Heart left ventricle (tissue), 16 donors: ENCODE data around the gene GIMAP5. TPM values are rescaled to one million over a fixed set of nuclear protein-coding genes. Genes with fewer than 3 reads are reported as not detected.

ENCODE experiments used
- ATAC-seq, 4 donors: fragments of 200-7000 bp; cut with Tn5 transposase; one replicate each; pipeline ENCODE4 v1.9.1; 2020 to 2022; ENCODE audit warnings: moderate library complexity in 4 of 4, mild to moderate bottlenecking in 3 of 4, moderate number of reproducible peaks in 1 of 4
- DNase-seq, 5 donors: peaks; one replicate each; pipeline ENCODE4 v3.0.0-alpha.2; 2020
- H3K27ac ChIP-seq, 12 donors: fragments of 200-600 bp; sonication (generic) in 4 of 12; one replicate each; pipeline versions ENCODE4 v1.5.0 to v1.8.0; 2016 to 2022; ENCODE audit warnings: mild to moderate bottlenecking in 2 of 12
- H3K27me3 ChIP-seq, 9 donors: fragments of 200-600 bp; sonication (generic) in 2 of 9; one replicate each; pipeline versions ENCODE4 v1.5.1 to v1.8.0; 2016 to 2022; ENCODE audit warnings: mild to moderate bottlenecking in 3 of 9
- H3K36me3 ChIP-seq, 9 donors: fragments of 200-600 bp; sonication (generic) in 2 of 9; one replicate each; pipeline versions ENCODE4 v1.5.0 to v1.8.0; 2018 to 2022; ENCODE audit warnings: mild to moderate bottlenecking in 2 of 9
- H3K4me1 ChIP-seq, 12 donors: fragments of 200-600 bp; sonication (generic) in 4 of 12; one replicate each; pipeline versions ENCODE4 v1.5.0 to v1.8.0; 2016 to 2022; ENCODE audit warnings: mild to moderate bottlenecking in 3 of 12
- H3K4me3 ChIP-seq, 12 donors: fragments of 200-600 bp; sonication (generic) in 4 of 12; one replicate each; pipeline versions ENCODE4 v1.5.0 to v1.8.0; 2017 to 2022; ENCODE audit warnings: mild to moderate bottlenecking in 9 of 12, moderate library complexity in 4 of 12
- H3K9me3 ChIP-seq, 12 donors: fragments of 200-600 bp; sonication (generic) in 4 of 12; one replicate each; pipeline versions ENCODE4 v1.5.0 to v1.8.0; 2016 to 2022; ENCODE audit warnings: mild to moderate bottlenecking in 1 of 12
- POLR2A ChIP-seq, 2 donors: fragments of 450-650 bp; IDR thresholded peaks; one replicate each; pipeline ENCODE4 v1.6.1; 2017; ENCODE audit warnings: antibody characterized with exemption in 2 of 2, mild to moderate bottlenecking in 2 of 2, moderate library complexity in 2 of 2
- WGBS, 4 donors: extraction: QIAGEN DNeasy Blood & Tissue Kit in 2 of 4; methylation state at CpG; one replicate each; pipeline versions ENCODE4 v1.1.5 to v1.1.7; 2013 to 2018; 5-methylcytosine and 5-hydroxymethylcytosine counted together
- intact Hi-C, 10 donors: fragments of 100-400 bp; cut with DNase I; formaldehyde crosslinking; loops; one replicate each; pipeline versions ENCODE4 v1.11.1 to v1.14.2; 2022
- polyA plus RNA-seq, 2 donors: library from polyadenylated mRNA; stranded (reverse); fragments of 200-250 nt; gene quantifications; one replicate each; pipeline ENCODE4 v1.2.3, GENCODE V29; 2013
- total RNA-seq, 9 donors: library from RNA; depleted of rRNA in 2 of 9; stranded (reverse); fragments of >200 nt in 2 of 9; fragmentation: NEBNext Ultra II Directional in 3 of 9; extraction: Animal tissue kit (Norgen Biotek cat#: 25700) in 3 of 9; gene quantifications; one replicate each; pipeline versions ENCODE4 v1.1.0 to v1.2.4, GENCODE V29; 2016 to 2023
- TF ChIP-seq, protein P1 (sequence below), 12 donors: fragments of 200-600 bp; sonication (generic) in 4 of 12; IDR thresholded peaks; one replicate each; pipeline versions ENCODE4 v1.5.0 to v1.8.0; 2018 to 2022; ENCODE audit warnings: antibody characterized with exemption in 12 of 12, mild to moderate bottlenecking in 5 of 12
- donor health status: ischemic (EF 13 %, LVEDD 7.1; RV severe dilation, severe dysfunction).
- donor health status: healthy with polysubstance abuse.
- donor health status: DM: no; HTN: yes; CAD: no.
- donor health status: DM: no; HTN: no; CAD: no.
- donor health status: ischemic (EF 25% LVEDD 6.9; RV normal size, moderate dysfunction).
- donor health status: ischemic (EF 25% LVEDD 5.7; RV mildly dilated, moderate dysfunction).
- donor health status: healthy.
- donor health status: DM: yes; HTN: yes; CAD: no.
- donor health status: ischemic (EF 35%, LVEDD 5.7; RV mildly dilated, moderate dysfunction).
- donor health status: nonischemic (EF 11% LVEDD 7.7; RV severe dilation, severe dysfunction).
- donor health status: DM: yes; HTN: yes; CAD: no.
- donor health status: PGD.
- donor health status: ischemic (EF 29% LVEDD 5.4; RV normal size, mild dysfunction).
- donor health status: nonischemic (EF 23%, LVEDD 6.1; RV moderate dilation, normal function).

Gene GIMAP5
- total and polyA plus RNA-seq, 11 donors = 6.4 to 40.4 (median 19.3) TPM

GRCh38 chr7:150790416-150791075 is 53.3 kb downstream of the GIMAP5 start:
- intact Hi-C loops = no loop called here
- no peak overlapping the region for H3K27ac ChIP-seq
- H3K27me3 ChIP-seq = no peaks in the 10 kb centered on the region
- TF ChIP-seq POLR2A (IDR thresholded peaks at IDR 0.05) = no peak
- TF ChIP-seq, protein P1, sequence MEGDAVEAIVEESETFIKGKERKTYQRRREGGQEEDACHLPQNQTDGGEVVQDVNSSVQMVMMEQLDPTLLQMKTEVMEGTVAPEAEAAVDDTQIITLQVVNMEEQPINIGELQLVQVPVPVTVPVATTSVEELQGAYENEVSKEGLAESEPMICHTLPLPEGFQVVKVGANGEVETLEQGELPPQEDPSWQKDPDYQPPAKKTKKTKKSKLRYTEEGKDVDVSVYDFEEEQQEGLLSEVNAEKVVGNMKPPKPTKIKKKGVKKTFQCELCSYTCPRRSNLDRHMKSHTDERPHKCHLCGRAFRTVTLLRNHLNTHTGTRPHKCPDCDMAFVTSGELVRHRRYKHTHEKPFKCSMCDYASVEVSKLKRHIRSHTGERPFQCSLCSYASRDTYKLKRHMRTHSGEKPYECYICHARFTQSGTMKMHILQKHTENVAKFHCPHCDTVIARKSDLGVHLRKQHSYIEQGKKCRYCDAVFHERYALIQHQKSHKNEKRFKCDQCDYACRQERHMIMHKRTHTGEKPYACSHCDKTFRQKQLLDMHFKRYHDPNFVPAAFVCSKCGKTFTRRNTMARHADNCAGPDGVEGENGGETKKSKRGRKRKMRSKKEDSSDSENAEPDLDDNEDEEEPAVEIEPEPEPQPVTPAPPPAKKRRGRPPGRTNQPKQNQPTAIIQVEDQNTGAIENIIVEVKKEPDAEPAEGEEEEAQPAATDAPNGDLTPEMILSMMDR (IDR thresholded peaks at IDR 0.05) = no peak
- no peak overlapping the region for H3K4me3 ChIP-seq
- no peak for ATAC-seq
- DNase-seq = no peak
- 82 to 88% (median 84%) methylated on average over 6 to 9 of the region's 9 CpGs for WGBS, 4 donors
- peaks cover 0 to 12% (median 6%) of the 10 kb centered on the region in 9 donors for H3K36me3 ChIP-seq
- no peaks in the 10 kb centered on the region for H3K9me3 ChIP-seq
- peaks cover 4 to 50% (median 35%) of the 10 kb centered on the region in 12 donors for H3K4me1 ChIP-seq

DNA sequence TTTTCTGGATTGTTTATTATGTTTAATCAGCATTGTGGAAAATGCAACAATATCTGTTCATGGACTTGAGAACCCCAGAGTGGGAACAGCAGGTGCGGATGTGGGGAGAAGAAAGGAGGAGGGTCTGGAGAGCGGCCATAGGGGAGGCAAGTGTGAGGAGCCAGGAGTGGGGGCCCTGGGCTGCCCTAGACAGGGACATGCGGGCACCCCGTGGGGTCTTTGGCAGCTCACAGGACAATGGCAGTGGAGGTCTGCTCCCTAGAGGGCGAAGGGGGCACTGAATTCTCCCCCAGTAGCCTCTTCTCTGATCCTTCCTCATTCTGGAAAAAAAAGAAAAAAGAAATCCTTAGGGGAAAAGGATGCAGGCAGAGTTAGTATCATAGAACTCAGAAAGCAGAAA is 54.1 kb downstream of the GIMAP5 start:
- ATAC-seq (no peak), DNase-seq (no peak)
- Histone ChIP-seq H3K9me3 (no peaks in the 10 kb centered on the region), H3K4me1 (peaks cover 4 to 43% (median 29%) of the 10 kb centered on the region in 12 donors), H3K27me3 (no peaks in the 10 kb centered on the region), H3K4me3 (no peak overlapping the region), H3K36me3 (peaks cover 0 to 18% (median 7%) of the 10 kb centered on the region in 9 donors), H3K27ac (peak overlapping the region in 1 of 12 donors; percentile 27)
- WGBS, 4 donors = 86 to 89% (median 88%) methylated on average over 5 of the region's 5 CpGs
- intact Hi-C loops = no loop called here
- TF ChIP-seq, protein P1 (IDR thresholded peaks at IDR 0.05) = no peak
- TF ChIP-seq POLR2A (IDR thresholded peaks at IDR 0.05) = no peak

GRCh38 chr7:150791746-150792452 is 54.7 kb downstream of the GIMAP5 start:
- peak overlapping the region in 3 of 12 donors; percentile 19 to 50 (median 27) for H3K27ac ChIP-seq
- H3K4me1 ChIP-seq = peaks cover 4 to 38% (median 25%) of the 10 kb centered on the region in 12 donors
- H3K9me3 ChIP-seq = no peaks in the 10 kb centered on the region
- peak in 2 of 4 donors; percentile 37 to 51 for ATAC-seq
- H3K36me3 ChIP-seq = peaks cover 0 to 18% (median 10%) of the 10 kb centered on the region in 9 donors
- peak in 1 of 5 donors; percentile 40 for DNase-seq
- no peak overlapping the region for H3K4me3 ChIP-seq
- TF ChIP-seq, protein P1 (IDR thresholded peaks at IDR 0.05) = no peak
- no peak for TF ChIP-seq POLR2A (IDR thresholded peaks at IDR 0.05)
- H3K27me3 ChIP-seq = no peaks in the 10 kb centered on the region
- intact Hi-C loops = no loop called here
- WGBS, 4 donors = 72 to 80% (median 76%) methylated on average over 12 of the region's 12 CpGs

Other genes starting within 250 kb of the GIMAP5 start
- 10 to 100 TPM; 14.4 to 46.8 (median 18.9) TPM for gene GIMAP7, start 222.5 kb upstream of the GIMAP5 start, total RNA-seq
- gene GIMAP7, start 222.5 kb upstream of the GIMAP5 start, polyA plus RNA-seq = 10 to 100 TPM; 34.6 to 48.0 TPM
- 10 to 100 TPM; 25.1 to 80.2 (median 35.2) TPM for gene GIMAP4, start 170.0 kb upstream of the GIMAP5 start, total RNA-seq
- gene GIMAP4, start 170.0 kb upstream of the GIMAP5 start, polyA plus RNA-seq = 10 to 100 TPM; 32.8 to 35.5 TPM
- gene GIMAP6, start 105.0 kb upstream of the GIMAP5 start, total RNA-seq = 10 to 100 TPM; 20.3 to 52.7 (median 24.4) TPM
- 10 to 100 TPM; 13.8 to 29.6 TPM for gene GIMAP6, start 105.0 kb upstream of the GIMAP5 start, polyA plus RNA-seq
- gene GIMAP2, start 51.7 kb upstream of the GIMAP5 start, total RNA-seq = 10 to 100 TPM in 2 of 9 donors, 1 to 10 TPM in 7; 2.1 to 23.5 (median 4.9) TPM
- 1 to 10 TPM; 2.3 to 6.6 TPM for gene GIMAP2, start 51.7 kb upstream of the GIMAP5 start, polyA plus RNA-seq
- gene GIMAP1, start 20.8 kb upstream of the GIMAP5 start, total RNA-seq = 1 to 10 TPM; 3.4 to 9.2 (median 5.8) TPM
- gene GIMAP1, start 20.8 kb upstream of the GIMAP5 start, polyA plus RNA-seq = 1 to 10 TPM; 7.7 to 9.7 TPM
- 100 to 1,000 TPM in 3 of 9 donors, 10 to 100 TPM in 6; 25.1 to 137 (median 84.4) TPM for gene TMEM176B, start 62.9 kb downstream of the GIMAP5 start, total RNA-seq
- 10 to 100 TPM; 18.9 to 21.2 TPM for gene TMEM176B, start 62.9 kb downstream of the GIMAP5 start, polyA plus RNA-seq
- gene TMEM176A, start 63.4 kb downstream of the GIMAP5 start, total RNA-seq = 10 to 100 TPM; 11.7 to 77.1 (median 37.9) TPM
- 10 to 100 TPM; 10.2 to 17.9 TPM for gene TMEM176A, start 63.4 kb downstream of the GIMAP5 start, polyA plus RNA-seq
- gene AOC1, start 115.1 kb downstream of the GIMAP5 start, total RNA-seq = under 1 TPM in 5 of 9 donors, not detected in 4; 0.49 to 0.94 (median 0.69) TPM
- under 1 TPM in 1 of 2 donors, not detected in 1; 0.06 TPM for gene AOC1, start 115.1 kb downstream of the GIMAP5 start, polyA plus RNA-seq
- gene KCNH2, start 240.9 kb downstream of the GIMAP5 start, total RNA-seq = 100 to 1,000 TPM in 5 of 9 donors, 10 to 100 TPM in 4; 58.1 to 185 (median 104) TPM
- 100 to 1,000 TPM in 1 of 2 donors, 10 to 100 TPM in 1; 59.8 to 154 TPM for gene KCNH2, start 240.9 kb downstream of the GIMAP5 start, polyA plus RNA-seq